Uterus (tissue), 4 donors: ENCODE results near the gene ODR4. TPM values are rescaled to one million over a fixed set of nuclear protein-coding genes. Genes with fewer than 3 reads are reported as not detected.

ENCODE experiments used
- DNase-seq, 2 donors: peaks; one replicate each; pipeline ENCODE4 v3.0.0-alpha.2; 2019 to 2020
- H3K27ac ChIP-seq, 2 donors: fragments of 200-600 bp; sonication (generic); 1 replicate in 1 of 2; 2 replicates in 1 of 2; pipeline ENCODE4 v1.5.1; 2016 to 2018
- H3K27me3 ChIP-seq, 2 donors: fragments of 200-600 bp; sonication (generic); one replicate each; pipeline ENCODE4 v1.5.1; 2018 to 2019; ENCODE audit warnings: control low read depth in 1 of 2
- H3K36me3 ChIP-seq, 2 donors: fragments of 200-600 bp; sonication (generic); one replicate each; pipeline ENCODE4 v1.5.1; 2019; ENCODE audit warnings: control low read depth in 1 of 2
- H3K4me1 ChIP-seq, 2 donors: fragments of 200-600 bp; sonication (generic); one replicate each; pipeline ENCODE4 v1.5.1; 2018 to 2019; ENCODE audit warnings: control low read depth in 1 of 2
- H3K4me3 ChIP-seq, 2 donors: fragments of 200-600 bp; sonication (generic); 1 replicate in 1 of 2; 2 replicates in 1 of 2; pipeline ENCODE4 v1.5.1; 2018 to 2019; ENCODE audit warnings: mild to moderate bottlenecking in 1 of 2
- H3K9me3 ChIP-seq, 2 donors: fragments of 200-600 bp; sonication (generic); one replicate each; pipeline ENCODE4 v1.5.1; 2019; ENCODE audit warnings: control low read depth in 1 of 2
- CTCF ChIP-seq, 4 experiments: fragments of 200-600 bp in 2 of 4; fragments of 450-650 bp in 2 of 4; sonication (generic) in 2 of 4; IDR thresholded peaks; one replicate each; pipeline ENCODE4 v1.5.1; 2016 to 2019; ENCODE audit warnings: antibody characterized with exemption in 4 of 4, mild to moderate bottlenecking in 2 of 4, moderate library complexity in 1 of 4
- POLR2A ChIP-seq, 2 donors: fragments of 450-650 bp; IDR thresholded peaks; one replicate each; pipeline ENCODE4 v1.6.1; 2016; ENCODE audit warnings: antibody characterized with exemption in 2 of 2, mild to moderate bottlenecking in 1 of 2, moderate library complexity in 1 of 2
- intact Hi-C: fragments of 100-400 bp; cut with DNase I; formaldehyde crosslinking; loops from one replicate; pipeline ENCODE4 v1.15.1; 2023; ENCODE audit warnings: low total_unique reads
- total RNA-seq, 4 donors: library from RNA; depleted of rRNA in 3 of 4; stranded (reverse); fragments of >200 nt in 3 of 4; gene quantifications; one replicate each; pipeline versions ENCODE4 v1.1.0 to v1.2.4, GENCODE V29; 2014 to 2023
- donor health status: DM: yes; HTN: yes; CAD: no.

The ODR4 gene
- total RNA-seq, 4 donors from 2014 or later: 4.6 to 39.4 (median 17.7) TPM

- Histone ChIP-seq H3K9me3 (no peaks in the 10 kb centered on the region), H3K4me3 (no peak overlapping the region), H3K27me3 (no peaks in the 10 kb centered on the region), H3K36me3 (no peaks in the 10 kb centered on the region), H3K27ac (no peak overlapping the region), H3K4me1 (no peaks in the 10 kb centered on the region)
- intact Hi-C loops: no loop called here
- no peak for TF ChIP-seq CTCF (IDR thresholded peaks at IDR 0.05)
- TF ChIP-seq POLR2A (IDR thresholded peaks at IDR 0.05): no peak
- no peak for DNase-seq
Measured at GRCh38 chr1:186424539-186424938, 48.9 kb downstream of the ODR4 start.

GRCh38 chr1:186426118-186426517 lies 50.5 kb downstream of the ODR4 start:
- H3K4me3 ChIP-seq: no peak overlapping the region
- H3K27ac ChIP-seq: no peak overlapping the region
- TF ChIP-seq CTCF (IDR thresholded peaks at IDR 0.05) (no peak), POLR2A (IDR thresholded peaks at IDR 0.05) (no peak)
- H3K36me3 ChIP-seq: no peaks in the 10 kb centered on the region
- no peaks in the 10 kb centered on the region for H3K4me1 ChIP-seq
- H3K27me3 ChIP-seq: no peaks in the 10 kb centered on the region
- intact Hi-C loops: no loop called here
- no peak for DNase-seq
- no peaks in the 10 kb centered on the region for H3K9me3 ChIP-seq

- intact Hi-C loops: no loop called here
- Histone ChIP-seq H3K27ac (no peak overlapping the region), H3K36me3 (no peaks in the 10 kb centered on the region), H3K9me3 (no peaks in the 10 kb centered on the region), H3K4me3 (no peak overlapping the region), H3K4me1 (no peaks in the 10 kb centered on the region), H3K27me3 (no peaks in the 10 kb centered on the region)
- no peak for TF ChIP-seq POLR2A (IDR thresholded peaks at IDR 0.05)
- no peak for TF ChIP-seq CTCF (IDR thresholded peaks at IDR 0.05)
- no peak for DNase-seq
Measured at GRCh38 chr1:186429017-186429416, 53.4 kb downstream of the ODR4 start.

GRCh38 chr1:186435336-186435735 lies 59.7 kb downstream of the ODR4 start:
- Histone ChIP-seq H3K9me3 (no peaks in the 10 kb centered on the region), H3K4me3 (no peak overlapping the region), H3K36me3 (no peaks in the 10 kb centered on the region), H3K4me1 (no peaks in the 10 kb centered on the region), H3K27me3 (no peaks in the 10 kb centered on the region), H3K27ac (no peak overlapping the region)
- no peak for DNase-seq
- TF ChIP-seq CTCF (IDR thresholded peaks at IDR 0.05) (no peak), POLR2A (IDR thresholded peaks at IDR 0.05) (no peak)
- intact Hi-C loops: no loop called here

- intact Hi-C loops: no loop called here
- Histone ChIP-seq H3K36me3 (no peaks in the 10 kb centered on the region), H3K4me3 (no peak overlapping the region), H3K27me3 (no peaks in the 10 kb centered on the region), H3K4me1 (no peaks in the 10 kb centered on the region), H3K27ac (no peak overlapping the region), H3K9me3 (no peaks in the 10 kb centered on the region)
- TF ChIP-seq CTCF (IDR thresholded peaks at IDR 0.05): no peak
- TF ChIP-seq POLR2A (IDR thresholded peaks at IDR 0.05): no peak
- DNase-seq: no peak
Measured at GRCh38 chr1:186438567-186438966, 62.9 kb downstream of the ODR4 start.
